Measurements from ENCODE around the gene BAHCC1.

GRCh38 chr17:81423698-81424071, 28.4 kb downstream of the BAHCC1 start:
- TF ChIP-seq CTCF (IDR thresholded peaks at IDR 0.05): no peak
- TF ChIP-seq POLR2A (IDR thresholded peaks at IDR 0.05): no peak
- TF ChIP-seq POLR2AphosphoS5 (IDR thresholded peaks at IDR 0.05): no peak
